T-helper 2 cell treated with Interferon-gamma antibody and Interleukin-4, amounts not matched to agents 100 ng/mL and 5 ng/mL, for 36 hours (primary cell): ENCODE data around the gene AFG3L2. TPM values are rescaled to one million over a fixed set of nuclear protein-coding genes. Genes with fewer than 3 reads are reported as not detected.

Experiments
- intact Hi-C: fragments of 100-400 bp; cut with micrococcal nuclease; formaldehyde crosslinking; loops from one replicate; pipeline ENCODE4 v1.15.1; 2023
- total RNA-seq: library from RNA; stranded (reverse); gene quantifications from 2 replicates; pipeline ENCODE4 v1.2.3, GENCODE V29; 2022

The AFG3L2 gene
- total RNA-seq, 1 donor from 2014 or later: 47.5 TPM

- intact Hi-C loops: loop anchor here (1.0 kb wide), 1 partner anchor 333 kb away; no protein-coding TSS in a partner anchor
Measured at GRCh38 chr18:12327510-12328178, 49.4 kb downstream of the AFG3L2 start.

- intact Hi-C loops: no loop called here
Measured at GRCh38 chr18:12326711-12327460, 50.1 kb downstream of the AFG3L2 start.

- intact Hi-C loops: no loop called here
Measured at GRCh38 chr18:12325726-12326245, 51.2 kb downstream of the AFG3L2 start.

- intact Hi-C loops: no loop called here
Measured at GRCh38 chr18:12324991-12325725, 51.9 kb downstream of the AFG3L2 start.

- intact Hi-C loops: no loop called here
Measured at GRCh38 chr18:12321333-12321732, 55.7 kb downstream of the AFG3L2 start.

GRCh38 chr18:12318857-12319256, 58.2 kb downstream of the AFG3L2 start:
- intact Hi-C loops: no loop called here

- intact Hi-C loops: no loop called here
Measured at GRCh38 chr18:12318334-12318697, 58.7 kb downstream of the AFG3L2 start.

GRCh38 chr18:12317664-12318333, 59.2 kb downstream of the AFG3L2 start:
- intact Hi-C loops: no loop called here

- intact Hi-C loops: no loop called here
Measured at GRCh38 chr18:12315911-12316310, 61.1 kb downstream of the AFG3L2 start.

GRCh38 chr18:12315490-12315889, 61.5 kb downstream of the AFG3L2 start:
- intact Hi-C loops: no loop called here

- intact Hi-C loops: no loop called here
Measured at GRCh38 chr18:12314591-12315305, 62.3 kb downstream of the AFG3L2 start.

- intact Hi-C loops: no loop called here
Measured at GRCh38 chr18:12313530-12314245, 63.3 kb downstream of the AFG3L2 start.

- intact Hi-C loops: no loop called here
Measured at GRCh38 chr18:12312976-12313375, 64.1 kb downstream of the AFG3L2 start.

- intact Hi-C loops: no loop called here
Measured at GRCh38 chr18:12310762-12311161, 66.3 kb downstream of the AFG3L2 start.

- intact Hi-C loops: loop anchor here (2.0 kb wide), 1 partner anchor 61 kb away; no protein-coding TSS in a partner anchor
Measured at GRCh38 chr18:12309683-12310198, 67.3 kb downstream of the AFG3L2 start.

- intact Hi-C loops: loop anchor here (2.0 kb wide), 1 partner anchor 62 kb away; no protein-coding TSS in a partner anchor
Measured at GRCh38 chr18:12308386-12309100, 68.5 kb downstream of the AFG3L2 start.

GRCh38 chr18:12307701-12308385, 69.2 kb downstream of the AFG3L2 start, which contains the start of gene TUBB6:
Gene TUBB6, plus strand, starts transcription at chr18:12308241. Its CDS starts 52 bp downstream, at chr18:12308293.
- intact Hi-C loops: loop anchor here (2.0 kb wide), 1 partner anchor 63 kb away; no protein-coding TSS in a partner anchor
